ENCODE data around the gene SEZ6.

The SEZ6 gene

GRCh38 chr17:29007456-29007855 lies 1.6 kb upstream of the SEZ6 start:
- no peak for TF ChIP-seq GATA1 (IDR thresholded peaks at IDR 0.05; ENCODE audit: low read depth, low read length)
- TF ChIP-seq POLR2A (IDR thresholded peaks at IDR 0.05; ENCODE audit: low read length), result no peak
- DNase-seq, result no peak

- peak in 1 of 2 experiments; percentile 10 for DNase-seq
- no peak for TF ChIP-seq GATA1 (IDR thresholded peaks at IDR 0.05; ENCODE audit: low read depth, low read length)
- no peak for TF ChIP-seq POLR2A (IDR thresholded peaks at IDR 0.05; ENCODE audit: low read length)
Observed at GRCh38 chr17:29004081-29004692, 1.6 kb downstream of the SEZ6 start.

- DNase-seq, result no peak
- TF ChIP-seq GATA1 (IDR thresholded peaks at IDR 0.05; ENCODE audit: low read depth, low read length) (no peak), POLR2A (IDR thresholded peaks at IDR 0.05; ENCODE audit: low read length) (no peak)
Observed at GRCh38 chr17:29003289-29003688, 2.5 kb downstream of the SEZ6 start.

- no peak for DNase-seq
- no peak for TF ChIP-seq GATA1 (IDR thresholded peaks at IDR 0.05; ENCODE audit: low read depth, low read length)
- no peak for TF ChIP-seq POLR2A (IDR thresholded peaks at IDR 0.05; ENCODE audit: low read length)
Observed at GRCh38 chr17:29002811-29003210, 3.0 kb downstream of the SEZ6 start.

- no peak for TF ChIP-seq GATA1 (IDR thresholded peaks at IDR 0.05; ENCODE audit: low read depth, low read length)
- TF ChIP-seq POLR2A (IDR thresholded peaks at IDR 0.05; ENCODE audit: low read length), result no peak
- DNase-seq, result no peak
Observed at GRCh38 chr17:29000973-29001372, 4.9 kb downstream of the SEZ6 start.

GRCh38 chr17:28999206-28999605 lies 6.6 kb downstream of the SEZ6 start:
- DNase-seq, result no peak
- TF ChIP-seq POLR2A (IDR thresholded peaks at IDR 0.05; ENCODE audit: low read length), result no peak
- no peak for TF ChIP-seq GATA1 (IDR thresholded peaks at IDR 0.05; ENCODE audit: low read depth, low read length)

- TF ChIP-seq GATA1 (IDR thresholded peaks at IDR 0.05; ENCODE audit: low read depth, low read length), result no peak
- TF ChIP-seq POLR2A (IDR thresholded peaks at IDR 0.05; ENCODE audit: low read length), result no peak
Observed at GRCh38 chr17:28997806-28998205, 8.0 kb downstream of the SEZ6 start.

GRCh38 chr17:28996554-28997096 lies 9.2 kb downstream of the SEZ6 start:
- TF ChIP-seq POLR2A (IDR thresholded peaks at IDR 0.05; ENCODE audit: low read length) (no peak), GATA1 (IDR thresholded peaks at IDR 0.05; ENCODE audit: low read depth, low read length) (no peak)
- DNase-seq, result no peak

More at GRCh38 chr17:28997806-28998205, 8.0 kb downstream of the SEZ6 start:
- DNase-seq, result no peak

GRCh38 chr17:28993645-28994426 lies 12.0 kb downstream of the SEZ6 start:
- TF ChIP-seq GATA1 (IDR thresholded peaks at IDR 0.05; ENCODE audit: low read depth, low read length) (no peak), POLR2A (IDR thresholded peaks at IDR 0.05; ENCODE audit: low read length) (no peak)
- no peak for DNase-seq

- TF ChIP-seq GATA1 (IDR thresholded peaks at IDR 0.05; ENCODE audit: low read depth, low read length) (no peak), POLR2A (IDR thresholded peaks at IDR 0.05; ENCODE audit: low read length) (no peak)
- no peak for DNase-seq
Observed at GRCh38 chr17:28992625-28993600, 12.9 kb downstream of the SEZ6 start.

- TF ChIP-seq GATA1 (IDR thresholded peaks at IDR 0.05; ENCODE audit: low read depth, low read length) (no peak), POLR2A (IDR thresholded peaks at IDR 0.05; ENCODE audit: low read length) (no peak)
- no peak for DNase-seq
Observed at GRCh38 chr17:28992185-28992584, 13.6 kb downstream of the SEZ6 start.

- no peak for DNase-seq
- TF ChIP-seq GATA1 (IDR thresholded peaks at IDR 0.05; ENCODE audit: low read depth, low read length) (no peak), POLR2A (IDR thresholded peaks at IDR 0.05; ENCODE audit: low read length) (no peak)
Observed at GRCh38 chr17:28991779-28992178, 14.1 kb downstream of the SEZ6 start.

GRCh38 chr17:28989028-28989427 lies 16.8 kb downstream of the SEZ6 start:
- no peak for TF ChIP-seq POLR2A (IDR thresholded peaks at IDR 0.05; ENCODE audit: low read length)
- TF ChIP-seq GATA1 (IDR thresholded peaks at IDR 0.05; ENCODE audit: low read depth, low read length), result no peak

More at GRCh38 chr17:28989028-28989427, 16.8 kb downstream of the SEZ6 start:
- no peak for DNase-seq

All from erythroblast (primary cell).